NT2/D1 (cell line): ENCODE measurements around the gene SPECC1L.
"Not testable (repeated sequence)": the region's sequence is repeated elsewhere in the genome, so short reads cannot be mapped to it uniquely, and the experiment has no call there.

Source experiments
- YY1 ChIP-seq: IDR thresholded peaks from 2 replicates; pipeline ENCODE4 v1.6.1; 2011; ENCODE audit not compliant: insufficient read length, insufficient read depth
- ZNF274 ChIP-seq: IDR thresholded peaks from 2 replicates; pipeline ENCODE4 v1.6.1; 2011; ENCODE audit warnings: mild to moderate bottlenecking, low read depth, low read length

DNA sequence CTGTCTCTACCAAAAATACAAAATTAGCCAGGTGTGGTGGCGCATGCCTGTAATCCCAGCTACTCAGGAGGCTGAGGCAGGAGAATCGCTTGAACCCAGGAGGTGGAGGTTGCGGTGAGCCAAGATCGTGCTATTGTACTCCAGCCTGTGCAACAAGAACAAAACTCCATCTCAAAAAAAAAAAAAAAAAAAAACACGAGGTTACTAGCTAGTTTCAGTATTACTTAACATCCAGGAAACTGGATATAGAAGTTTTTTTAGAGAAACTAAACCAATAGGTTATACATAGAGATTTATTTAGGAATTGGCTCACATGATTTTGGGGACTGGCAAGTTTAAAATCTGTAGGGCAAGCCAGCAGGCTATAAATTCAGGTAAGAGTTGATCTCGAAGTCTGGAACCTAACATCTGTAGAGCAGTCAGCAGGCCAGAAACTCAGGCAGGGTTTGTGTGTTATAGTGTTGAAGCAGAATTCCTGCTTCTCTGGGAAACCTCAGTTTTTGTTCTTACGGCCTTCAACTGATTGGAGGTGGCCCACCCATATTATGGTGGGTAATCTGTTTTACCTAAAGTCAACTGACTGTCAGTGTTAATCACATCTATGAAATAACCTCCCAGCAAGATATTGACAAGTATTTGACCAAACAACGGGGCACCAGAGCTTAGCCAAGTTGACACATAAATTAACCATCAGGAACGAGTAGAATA is 29.5 kb upstream of the SPECC1L start:
- TF ChIP-seq YY1, ZNF274: not testable (repeated sequence)
